ENCODE data around the gene BARHL2.

BARHL2 gene

DNA sequence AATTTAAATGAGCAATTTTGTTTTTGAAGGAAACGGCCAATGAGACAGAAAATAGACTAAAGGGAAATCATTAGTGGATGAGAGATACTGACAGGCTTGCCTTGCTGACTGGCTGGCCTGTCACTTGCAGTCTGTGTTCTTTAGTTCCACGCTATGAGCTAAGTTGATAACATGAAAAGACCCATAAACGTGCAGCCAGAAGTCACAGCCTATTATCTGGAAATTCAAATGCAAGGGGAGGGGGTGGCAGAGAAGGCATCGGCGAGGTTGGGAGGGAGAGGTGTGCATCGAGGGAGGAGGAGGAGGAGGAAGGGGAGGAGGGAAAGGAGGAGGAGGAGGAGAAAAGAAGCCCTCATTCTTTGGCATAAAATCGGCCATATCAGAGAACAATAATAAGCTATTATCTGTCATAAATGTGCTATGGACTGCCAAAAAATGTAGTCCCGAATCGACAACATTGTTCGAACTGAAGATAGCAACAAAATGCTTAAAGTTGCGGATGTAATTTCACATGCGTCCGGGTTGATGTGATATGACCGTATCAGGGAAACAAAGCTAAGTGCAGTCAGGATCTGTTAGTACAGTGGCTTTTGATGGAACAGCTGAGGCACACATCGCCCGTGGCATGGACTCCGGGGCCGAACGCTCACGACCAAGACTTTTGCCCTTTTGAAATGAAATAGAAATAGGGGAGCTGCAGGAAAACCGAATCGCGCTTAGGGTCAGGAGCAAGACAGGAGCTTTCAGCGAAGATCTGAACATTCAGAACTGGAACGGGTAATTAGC lies 11.6 kb upstream of the BARHL2 start:
- Mint-ChIP-seq H3K36me3 (ENCODE audit: low read depth) (peaks cover 12% of the 10 kb centered on the region), H3K27ac (peak overlapping the region; percentile 45)

DNA sequence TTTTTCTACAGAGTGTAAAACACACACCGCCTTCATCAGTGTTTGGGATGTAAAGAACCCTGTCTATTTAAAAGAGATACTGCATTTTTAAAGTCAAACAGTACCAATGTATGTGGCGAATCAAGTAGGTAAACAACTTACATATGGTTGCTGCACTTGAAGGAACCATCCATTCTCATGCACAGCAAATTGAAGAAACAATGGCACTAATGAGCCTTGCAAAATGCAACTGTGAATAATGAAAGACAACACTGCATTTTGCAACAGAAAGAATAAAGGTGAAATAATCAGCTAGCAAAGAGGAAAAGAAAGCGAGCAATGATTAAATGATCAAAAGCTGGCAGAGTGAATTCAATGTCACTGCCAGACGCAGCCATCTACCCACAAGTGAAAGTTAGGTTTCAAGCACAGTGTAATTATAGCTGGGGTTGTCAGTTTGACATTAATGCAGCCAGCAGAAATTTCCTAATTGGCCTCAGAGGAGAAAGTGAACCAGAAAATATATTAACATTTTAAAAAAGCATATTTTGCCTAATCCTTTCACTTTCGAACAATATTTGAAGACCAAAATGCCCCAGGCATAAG lies 10.9 kb upstream of the BARHL2 start:
- Mint-ChIP-seq H3K4me3 (no peak overlapping the region), H3K27me3 (ENCODE audit: low read depth) (peaks cover 96% of the 10 kb centered on the region), H3K9me3 (peaks cover 17% of the 10 kb centered on the region), H3K27ac (peak overlapping the region; percentile 45), H3K4me1 (ENCODE audit: low read depth) (peaks cover 29% of the 10 kb centered on the region), H3K36me3 (ENCODE audit: low read depth) (peaks cover 15% of the 10 kb centered on the region)

More for the DNA sequence above, 11.6 kb upstream of the BARHL2 start:
- peaks cover 26% of the 10 kb centered on the region for H3K4me1 Mint-ChIP-seq (ENCODE audit: low read depth)
- H3K9me3 Mint-ChIP-seq, result peaks cover 17% of the 10 kb centered on the region
- peak overlapping the region; percentile 26 for H3K4me3 Mint-ChIP-seq
- peaks cover 96% of the 10 kb centered on the region for H3K27me3 Mint-ChIP-seq (ENCODE audit: low read depth)

DNA sequence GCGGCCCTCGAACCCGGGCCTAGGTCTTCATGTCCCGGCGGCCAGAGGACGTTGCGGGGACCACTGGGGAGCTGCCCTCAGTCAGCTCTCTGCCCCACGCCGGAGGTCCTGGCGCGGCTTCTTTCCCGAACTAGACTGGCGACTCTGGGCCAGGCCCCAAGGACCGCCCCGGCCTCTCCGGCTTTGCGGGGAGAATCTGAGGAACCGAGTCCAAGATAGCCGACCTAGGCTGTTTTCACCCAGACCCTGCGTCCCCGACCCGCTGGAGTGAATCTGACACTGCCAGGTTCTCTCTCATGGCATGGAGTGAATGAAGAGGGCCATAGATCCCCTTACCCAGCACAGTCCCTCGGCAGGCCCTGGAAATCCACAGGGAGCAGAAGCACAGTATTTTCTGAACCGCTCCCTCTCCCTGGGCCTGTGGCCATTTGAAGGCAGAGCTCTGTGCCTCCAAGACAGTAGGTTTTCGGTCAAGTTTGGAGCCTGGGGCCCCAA lies 9.9 kb upstream of the BARHL2 start:
- H3K4me3 Mint-ChIP-seq, result no peak overlapping the region
- H3K4me1 Mint-ChIP-seq (ENCODE audit: low read depth), result peaks cover 31% of the 10 kb centered on the region
- H3K36me3 Mint-ChIP-seq (ENCODE audit: low read depth), result peaks cover 15% of the 10 kb centered on the region
- peak overlapping the region; percentile 9 for H3K27ac Mint-ChIP-seq
- peaks cover 96% of the 10 kb centered on the region for H3K27me3 Mint-ChIP-seq (ENCODE audit: low read depth)
- H3K9me3 Mint-ChIP-seq, result peaks cover 17% of the 10 kb centered on the region

DNA sequence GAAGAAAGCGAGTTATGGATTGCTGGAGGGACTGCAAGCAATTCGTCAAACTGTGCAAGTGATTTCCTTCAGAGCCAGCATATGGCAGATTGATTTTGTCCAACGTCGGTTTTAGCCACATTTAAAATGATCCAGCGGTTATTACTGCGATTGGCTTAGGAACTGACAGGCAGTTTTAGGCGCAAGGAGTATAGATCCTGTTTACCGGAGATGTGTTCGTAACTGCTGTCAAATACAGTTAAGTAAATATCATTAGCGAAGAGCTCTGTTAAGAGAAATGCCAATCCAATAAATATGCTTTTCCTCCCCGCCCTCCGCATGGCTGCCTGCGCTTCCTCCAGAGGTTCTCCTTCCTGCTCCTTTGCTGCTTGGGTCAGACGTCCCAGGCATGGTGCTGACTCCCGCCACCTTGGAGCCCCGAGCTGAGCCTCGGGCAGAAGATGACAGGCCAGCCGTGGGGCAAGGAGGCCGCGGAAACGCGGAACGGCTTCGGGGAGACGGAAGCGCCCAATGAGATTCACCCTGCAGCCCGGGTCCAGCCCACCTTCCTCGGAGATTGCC lies 9.4 kb upstream of the BARHL2 start:
- peaks cover 15% of the 10 kb centered on the region for H3K36me3 Mint-ChIP-seq (ENCODE audit: low read depth)
- H3K4me3 Mint-ChIP-seq, result peak overlapping the region; percentile 73
- peaks cover 98% of the 10 kb centered on the region for H3K27me3 Mint-ChIP-seq (ENCODE audit: low read depth)
- peaks cover 17% of the 10 kb centered on the region for H3K9me3 Mint-ChIP-seq
- H3K4me1 Mint-ChIP-seq (ENCODE audit: low read depth), result peaks cover 35% of the 10 kb centered on the region
- peak overlapping the region; percentile 90 for H3K27ac Mint-ChIP-seq

DNA sequence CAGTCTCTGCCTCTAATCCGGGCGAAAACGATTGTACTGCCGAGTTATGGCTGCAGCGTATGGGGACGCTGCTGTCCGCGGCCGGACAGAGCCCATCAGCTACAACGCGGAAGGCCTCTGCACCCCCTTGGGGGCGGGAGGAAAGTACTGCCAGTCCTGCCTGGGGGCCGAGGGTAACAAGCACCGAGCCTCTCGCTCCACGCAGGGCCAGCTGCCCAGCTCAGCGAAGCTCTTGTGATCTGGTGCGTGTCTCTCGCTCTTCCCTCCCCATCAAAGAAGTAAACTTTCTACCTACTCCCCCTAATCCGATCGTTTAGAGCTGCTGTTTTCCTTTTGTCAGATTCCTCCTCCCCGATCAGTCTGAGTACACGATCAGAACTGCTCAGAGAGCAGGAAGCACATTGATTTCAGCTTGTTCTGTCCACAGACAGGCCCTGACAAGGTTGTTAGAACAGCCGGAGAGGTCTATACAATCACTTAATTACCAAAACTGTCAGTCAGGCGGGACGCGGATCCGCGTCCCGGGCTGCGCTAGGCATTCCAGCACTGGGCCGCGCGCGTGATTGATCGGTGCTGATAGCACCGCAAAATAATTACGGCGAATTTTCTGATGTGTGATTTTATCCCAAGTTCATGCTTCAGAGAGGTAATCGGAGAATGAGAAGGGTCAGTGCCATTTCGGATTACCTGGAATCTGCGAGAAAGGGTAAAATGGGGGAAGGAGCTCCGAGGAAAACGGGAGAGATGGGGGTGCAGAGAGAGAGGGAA lies 8.7 kb upstream of the BARHL2 start:
- Mint-ChIP-seq H3K27ac (peak overlapping the region; percentile 90), H3K36me3 (ENCODE audit: low read depth) (peaks cover 18% of the 10 kb centered on the region), H3K27me3 (ENCODE audit: low read depth) (peaks cover 98% of the 10 kb centered on the region), H3K4me1 (ENCODE audit: low read depth) (peaks cover 39% of the 10 kb centered on the region), H3K4me3 (peak overlapping the region; percentile 73), H3K9me3 (peaks cover 17% of the 10 kb centered on the region)

DNA sequence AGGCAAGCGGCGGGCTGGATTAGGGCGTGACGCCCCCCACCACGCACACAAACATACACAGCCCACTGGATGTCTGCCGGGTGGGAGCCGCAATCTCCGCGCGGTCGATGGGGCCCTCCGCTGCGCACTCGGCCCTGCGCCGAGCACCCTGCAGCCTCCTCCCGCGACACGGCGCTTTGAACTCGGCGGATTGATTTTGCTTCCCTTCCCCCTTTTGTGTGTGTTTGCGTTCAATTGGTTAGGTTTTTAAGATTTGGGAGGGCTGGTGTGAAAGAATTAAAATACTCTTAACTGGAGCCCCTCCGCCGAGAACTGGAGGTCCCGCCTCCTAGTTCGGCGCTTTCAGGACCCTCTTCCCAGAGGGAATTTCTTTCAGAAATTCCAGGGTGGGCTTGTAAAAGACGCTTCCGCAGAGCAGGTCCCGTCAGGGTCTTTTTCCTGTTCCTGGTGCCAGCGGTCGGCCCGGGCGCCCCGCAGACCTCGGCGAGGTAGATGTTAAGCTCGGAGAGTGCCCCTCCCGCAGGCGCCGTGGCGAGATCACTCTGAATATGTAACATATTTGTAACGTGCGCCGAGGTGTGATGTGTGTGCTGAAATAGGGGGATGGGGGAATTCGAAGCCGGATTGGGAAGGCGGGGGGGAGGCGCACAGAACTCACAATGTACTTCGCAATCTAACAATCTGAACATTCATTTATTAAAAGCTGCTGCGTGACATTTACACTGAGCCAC lies 8.0 kb upstream of the BARHL2 start:
- Mint-ChIP-seq H3K27ac (peak overlapping the region; percentile 90), H3K36me3 (ENCODE audit: low read depth) (peaks cover 18% of the 10 kb centered on the region), H3K27me3 (ENCODE audit: low read depth) (peaks cover 98% of the 10 kb centered on the region), H3K4me3 (no peak overlapping the region), H3K9me3 (peaks cover 17% of the 10 kb centered on the region), H3K4me1 (ENCODE audit: low read depth) (peaks cover 36% of the 10 kb centered on the region)

DNA sequence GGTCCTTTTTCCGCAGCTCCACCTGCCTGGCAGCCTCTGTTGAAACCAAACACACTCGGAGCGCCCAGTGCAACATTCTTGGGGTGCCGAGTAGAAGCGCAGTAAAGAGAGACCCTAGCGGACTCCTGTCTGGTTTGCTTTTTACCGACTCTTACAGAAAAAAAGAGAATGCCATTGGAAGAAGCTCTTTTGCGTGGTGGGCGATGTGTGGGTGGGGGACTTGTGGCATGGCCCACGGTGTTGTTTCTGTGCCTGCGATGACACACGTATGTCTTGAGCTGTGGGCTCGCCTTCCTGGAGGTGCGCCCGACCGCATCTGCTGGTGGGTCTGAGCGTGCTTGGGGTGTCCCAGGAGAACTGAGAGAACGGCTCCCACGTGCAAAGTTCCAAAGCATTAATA lies 7.3 kb upstream of the BARHL2 start:
- peak overlapping the region; percentile 69 for H3K27ac Mint-ChIP-seq
- peaks cover 97% of the 10 kb centered on the region for H3K27me3 Mint-ChIP-seq (ENCODE audit: low read depth)
- H3K9me3 Mint-ChIP-seq, result peaks cover 17% of the 10 kb centered on the region
- peaks cover 33% of the 10 kb centered on the region for H3K4me1 Mint-ChIP-seq (ENCODE audit: low read depth)
- peak overlapping the region; percentile 38 for H3K4me3 Mint-ChIP-seq
- H3K36me3 Mint-ChIP-seq (ENCODE audit: low read depth), result peaks cover 18% of the 10 kb centered on the region

DNA sequence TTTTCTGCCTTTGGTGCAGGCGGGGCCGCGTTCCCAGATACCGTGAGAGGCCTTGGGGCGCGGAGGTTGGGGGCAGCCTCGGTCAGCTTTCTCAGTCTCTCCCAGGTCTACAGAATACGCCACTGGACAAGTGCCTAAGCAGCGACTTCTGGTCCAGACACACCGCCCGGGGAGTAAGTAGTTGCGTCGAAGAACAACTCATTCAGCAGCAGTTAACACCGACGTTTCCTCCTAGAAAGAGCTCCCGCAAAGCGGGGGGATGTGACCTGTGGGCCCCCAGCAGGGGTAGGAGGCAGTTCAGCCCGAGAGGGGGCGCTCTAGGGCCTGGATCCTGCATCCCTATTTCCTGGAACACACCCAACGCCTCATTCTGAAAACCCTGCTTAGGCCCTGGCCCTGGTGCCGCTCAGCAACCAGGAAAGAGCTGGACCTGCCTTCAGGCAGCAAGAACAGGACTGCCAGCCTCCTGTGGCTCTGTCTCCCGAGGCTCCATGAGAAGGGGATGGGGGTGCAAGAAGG lies 6.5 kb upstream of the BARHL2 start:
- Mint-ChIP-seq H3K27me3 (ENCODE audit: low read depth) (peaks cover 98% of the 10 kb centered on the region), H3K4me3 (peak overlapping the region; percentile 54), H3K9me3 (peaks cover 17% of the 10 kb centered on the region), H3K4me1 (ENCODE audit: low read depth) (peaks cover 35% of the 10 kb centered on the region), H3K27ac (no peak overlapping the region), H3K36me3 (ENCODE audit: low read depth) (peaks cover 24% of the 10 kb centered on the region)

DNA sequence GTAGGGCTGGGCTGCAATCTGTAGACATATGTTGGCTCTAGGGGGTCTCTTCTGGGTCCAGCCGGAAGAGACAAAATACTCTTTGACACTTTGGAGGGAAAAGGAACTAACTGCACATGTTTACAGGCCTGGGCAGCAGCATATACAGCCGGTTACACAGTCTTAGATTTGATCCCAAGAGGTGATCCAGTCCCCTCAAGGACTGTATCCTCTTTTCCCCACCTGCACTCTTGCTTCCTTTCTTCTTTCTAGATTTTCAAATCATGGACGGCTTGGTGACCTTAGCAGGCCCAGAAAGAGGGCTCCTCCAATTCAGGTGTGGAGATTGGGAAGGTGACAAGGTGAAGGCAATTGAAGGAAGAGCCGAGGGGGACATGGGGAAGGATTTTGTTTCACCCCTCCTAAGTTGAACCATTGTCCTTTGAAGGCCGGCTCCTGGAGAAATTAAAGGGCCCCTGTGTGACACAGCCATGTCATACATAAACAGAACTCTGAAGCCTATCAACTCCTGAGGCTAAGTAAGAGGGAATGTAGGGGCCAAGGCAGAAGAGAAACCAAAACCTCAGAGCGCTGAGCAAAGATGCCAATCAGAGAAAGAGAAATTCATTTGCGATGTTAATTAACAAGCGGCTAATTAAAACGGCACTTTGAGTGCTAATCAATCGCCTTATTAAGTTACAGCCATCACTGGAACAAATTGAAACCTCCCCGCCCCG lies 5.9 kb upstream of the BARHL2 start:
- H3K27me3 Mint-ChIP-seq (ENCODE audit: low read depth), result peaks cover 96% of the 10 kb centered on the region
- peaks cover 17% of the 10 kb centered on the region for H3K9me3 Mint-ChIP-seq
- peaks cover 24% of the 10 kb centered on the region for H3K36me3 Mint-ChIP-seq (ENCODE audit: low read depth)
- H3K4me3 Mint-ChIP-seq, result peak overlapping the region; percentile 54
- H3K4me1 Mint-ChIP-seq (ENCODE audit: low read depth), result peaks cover 34% of the 10 kb centered on the region
- H3K27ac Mint-ChIP-seq, result peak overlapping the region; percentile 75

DNA sequence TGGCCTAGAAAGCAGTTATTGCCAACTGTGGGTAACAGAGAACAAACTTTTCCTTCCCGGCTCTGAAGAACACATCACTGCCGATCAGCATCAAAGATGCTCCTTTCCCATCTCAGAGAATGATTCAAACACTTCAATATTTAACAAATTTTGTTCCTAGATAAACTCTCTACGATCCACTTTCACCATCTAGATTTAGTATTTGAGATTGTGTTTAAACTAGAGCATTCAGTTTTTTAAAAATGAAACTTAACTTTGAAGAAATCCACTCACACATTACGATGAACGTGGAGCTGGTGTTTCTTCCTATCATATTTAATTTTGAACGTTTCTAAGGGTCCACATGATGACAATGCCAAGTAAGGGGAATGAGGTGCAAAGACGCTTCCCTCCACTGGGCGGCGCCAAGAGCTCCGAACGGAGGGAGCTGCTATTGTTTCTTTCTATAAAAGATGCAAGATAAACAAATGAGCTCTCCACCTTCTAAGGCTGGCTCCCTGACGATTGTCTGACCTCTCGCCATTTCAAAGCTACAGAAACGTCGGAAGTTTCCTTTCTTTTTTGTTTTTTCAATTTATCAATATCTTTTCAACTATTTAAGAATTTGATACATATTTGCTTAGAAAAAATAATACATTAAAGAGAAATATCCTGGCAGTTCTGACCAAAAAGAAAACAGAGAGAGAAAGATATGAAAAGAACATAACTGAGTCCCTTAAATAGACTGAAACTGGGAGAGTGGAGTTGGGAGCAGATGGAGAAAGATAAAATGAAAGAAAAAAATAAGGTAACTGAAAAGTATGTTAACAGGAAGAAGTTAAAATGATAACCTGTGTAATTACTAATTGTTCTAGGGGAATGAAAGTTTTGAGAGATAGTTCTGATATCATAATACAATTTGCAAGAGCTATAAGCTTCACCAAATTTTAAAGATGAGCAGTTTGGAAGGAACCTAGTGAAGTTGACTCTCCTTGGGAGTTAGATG lies 4.4 kb upstream of the BARHL2 start:
- Mint-ChIP-seq H3K27ac (peak overlapping the region; percentile 18), H3K9me3 (peaks cover 16% of the 10 kb centered on the region), H3K4me3 (no peak overlapping the region), H3K36me3 (ENCODE audit: low read depth) (peaks cover 27% of the 10 kb centered on the region), H3K4me1 (ENCODE audit: low read depth) (peaks cover 38% of the 10 kb centered on the region), H3K27me3 (ENCODE audit: low read depth) (peaks cover 91% of the 10 kb centered on the region)

DNA sequence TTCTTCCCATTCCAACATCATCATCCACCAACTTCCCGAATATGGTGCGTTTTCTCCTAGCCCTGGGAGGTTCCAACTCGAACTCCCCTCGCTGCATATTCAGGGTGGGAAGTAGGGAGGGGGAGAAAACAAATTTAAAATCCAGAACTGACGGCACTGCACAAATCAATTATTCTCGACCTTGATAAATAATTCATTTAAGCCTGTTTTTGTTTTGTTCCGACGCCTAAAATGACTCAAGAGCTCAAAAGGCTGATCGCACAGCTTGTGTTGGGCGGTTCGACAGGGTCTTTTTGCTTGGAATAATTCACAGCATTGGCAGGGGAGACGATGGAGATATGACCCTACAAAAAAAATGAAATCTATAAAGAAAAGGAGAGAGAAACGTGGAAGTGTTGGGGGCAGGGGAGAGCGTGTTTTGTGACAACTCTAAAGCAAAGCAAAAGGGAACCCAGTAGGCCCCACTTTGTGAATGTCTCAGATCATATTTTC lies 3.1 kb upstream of the BARHL2 start:
- Mint-ChIP-seq H3K4me3 (no peak overlapping the region), H3K4me1 (ENCODE audit: low read depth) (peaks cover 28% of the 10 kb centered on the region), H3K9me3 (peaks cover 7% of the 10 kb centered on the region), H3K27ac (peak overlapping the region; percentile 16), H3K27me3 (ENCODE audit: low read depth) (peaks cover 91% of the 10 kb centered on the region), H3K36me3 (ENCODE audit: low read depth) (peaks cover 17% of the 10 kb centered on the region)

All from T-helper 1 cell treated with Interleukin-12 subunit alpha and Interleukin-12 subunit beta and Interleukin-4 antibody, amounts not matched to agents 30 μg/mL and 1 μg/mL, for 36 hours (primary cell).